DMS53 treated with DMSO at 0.1 percent for 48 hours (cell line): Measurements from ENCODE around the gene TTC8.
"Not testable (repeated sequence)": the region's sequence is repeated elsewhere in the genome, so short reads cannot be mapped to it uniquely, and the experiment has no call there.

ENCODE experiments used
- DNase-seq: peaks from one replicate; lab custom pipeline; 2025; ENCODE audit not compliant: unreplicated experiment; lab: John Stamatoyannopoulos, UW

Gene TTC8

GRCh38 chr14:88824314-88825077, at the start of gene TTC8:
TTC8 (plus strand) TSS chr14:88824651; CDS start chr14:88824708, 57 bp downstream.
- DNase-seq, result peak; percentile 77

DNA sequence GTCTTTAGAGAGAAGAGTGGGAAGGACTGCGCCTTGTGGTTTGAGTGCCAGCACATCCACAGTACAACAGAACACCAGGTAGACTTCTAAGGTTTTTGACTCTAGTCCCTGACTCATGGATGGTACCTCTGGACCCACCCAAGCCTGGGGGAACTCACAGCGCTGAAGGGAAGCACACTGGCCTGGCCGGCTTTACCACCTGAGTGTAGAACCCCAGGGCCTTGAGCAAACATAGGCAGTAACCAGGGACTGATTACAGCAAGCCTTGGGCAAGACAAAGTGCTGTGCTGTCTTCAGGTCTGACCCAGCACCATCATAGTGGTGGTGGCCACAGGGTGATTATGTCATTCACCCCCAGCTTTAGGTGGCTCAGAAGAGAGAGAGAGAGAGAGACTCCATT, 48.9 kb upstream of the TTC8 start:
- no peak for DNase-seq

GRCh38 chr14:88785911-88786310, 38.5 kb upstream of the TTC8 start:
- DNase-seq, result no peak

DNA sequence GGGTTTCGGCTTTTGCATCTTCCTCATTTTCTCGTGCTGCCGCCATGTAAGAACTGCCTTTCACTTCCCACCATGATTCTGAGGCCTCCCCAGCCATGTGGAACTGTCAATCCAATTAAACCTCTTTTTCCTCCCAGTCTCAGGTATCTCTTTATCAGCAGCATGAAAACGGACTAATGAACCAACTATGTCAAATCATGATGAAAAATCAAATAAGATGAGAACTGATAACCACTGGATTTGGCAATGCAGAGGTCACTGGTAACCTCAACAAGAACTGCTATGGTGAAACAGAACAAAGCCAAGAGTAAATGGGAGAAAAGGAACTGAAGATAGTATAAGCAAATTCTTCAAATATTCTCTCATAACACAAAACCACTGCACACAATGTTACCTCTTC, 37.7 kb upstream of the TTC8 start:
- no peak for DNase-seq

- DNase-seq, result not testable (repeated sequence)
Measured at GRCh38 chr14:88789573-88789972, 34.9 kb upstream of the TTC8 start.

- no peak for DNase-seq
Measured at GRCh38 chr14:88790501-88791251, 33.8 kb upstream of the TTC8 start.

GRCh38 chr14:88791252-88791621, 33.2 kb upstream of the TTC8 start:
- no peak for DNase-seq

DNA sequence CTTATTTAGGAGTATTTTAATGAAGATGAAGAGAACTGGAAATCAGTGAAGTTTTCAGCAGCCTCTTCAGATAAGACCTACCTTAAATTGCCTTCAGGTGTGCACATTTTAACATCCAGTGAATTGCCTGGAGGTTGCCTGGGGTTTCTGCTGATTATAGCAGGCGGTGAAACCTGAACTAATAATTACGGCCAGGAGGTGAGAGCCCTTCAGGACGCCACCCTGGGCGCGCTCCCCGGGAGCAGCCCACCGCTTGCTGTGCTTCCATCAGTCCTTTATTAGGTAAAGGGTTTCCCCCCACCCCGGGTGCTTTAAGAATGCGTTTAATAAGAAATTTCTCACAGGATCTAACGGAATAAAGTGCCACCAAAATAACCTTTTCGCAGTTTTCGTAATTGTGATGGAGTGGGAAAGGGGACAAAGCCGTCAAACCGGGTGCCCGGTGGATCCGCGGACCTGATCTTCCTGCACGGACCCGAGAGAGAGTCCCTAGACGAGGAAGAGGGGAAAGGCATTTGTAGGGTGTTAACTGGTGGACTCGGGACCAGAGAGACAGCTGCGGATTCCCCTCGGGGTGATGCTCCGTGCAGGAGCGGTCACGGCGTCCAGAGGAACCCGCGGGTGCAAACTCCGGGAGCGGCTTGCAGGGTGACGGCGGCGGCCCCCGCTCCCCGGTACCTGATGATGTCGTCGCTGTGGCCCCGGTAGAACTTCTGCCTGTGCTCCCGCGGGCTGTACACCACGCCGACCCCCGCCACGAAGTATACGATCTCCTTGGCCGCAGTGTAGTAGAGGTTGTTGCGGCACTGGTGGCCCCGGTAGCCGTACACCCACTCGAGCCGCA, 32.6 kb upstream of the TTC8 start:
- no peak for DNase-seq

- DNase-seq, result peak; percentile 53
Measured at GRCh38 chr14:88792473-88793258, 31.8 kb upstream of the TTC8 start, which contains the start of gene EML5. EML5 (minus strand) TSS chr14:88792953; CDS start chr14:88792503, 450 bp downstream.

GRCh38 chr14:88793259-88793625, 31.2 kb upstream of the TTC8 start:
- no peak for DNase-seq

- DNase-seq, result peak; percentile 5
Measured at GRCh38 chr14:88798156-88798555, 26.3 kb upstream of the TTC8 start.

DNA sequence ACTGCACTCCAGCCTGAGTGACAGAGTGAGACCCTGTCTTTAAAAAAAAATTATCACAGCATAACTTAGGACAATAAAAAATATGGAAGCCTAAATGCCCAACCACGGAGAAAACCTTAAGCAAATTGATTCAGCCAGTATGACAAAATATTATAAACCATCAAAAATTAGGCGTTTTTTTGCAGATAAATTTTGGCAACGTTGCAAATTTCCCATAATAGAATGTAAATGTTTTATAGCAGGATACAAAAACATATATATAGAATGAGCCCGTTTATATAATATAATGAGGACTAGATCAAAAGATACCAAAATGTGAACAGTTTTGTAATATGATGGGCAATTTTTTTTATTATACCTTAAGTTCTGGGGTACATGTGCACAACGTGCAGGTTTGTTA, 24.9 kb upstream of the TTC8 start:
- DNase-seq, result no peak

- no peak for DNase-seq
Measured at GRCh38 chr14:88802596-88802995, 21.9 kb upstream of the TTC8 start.

DNA sequence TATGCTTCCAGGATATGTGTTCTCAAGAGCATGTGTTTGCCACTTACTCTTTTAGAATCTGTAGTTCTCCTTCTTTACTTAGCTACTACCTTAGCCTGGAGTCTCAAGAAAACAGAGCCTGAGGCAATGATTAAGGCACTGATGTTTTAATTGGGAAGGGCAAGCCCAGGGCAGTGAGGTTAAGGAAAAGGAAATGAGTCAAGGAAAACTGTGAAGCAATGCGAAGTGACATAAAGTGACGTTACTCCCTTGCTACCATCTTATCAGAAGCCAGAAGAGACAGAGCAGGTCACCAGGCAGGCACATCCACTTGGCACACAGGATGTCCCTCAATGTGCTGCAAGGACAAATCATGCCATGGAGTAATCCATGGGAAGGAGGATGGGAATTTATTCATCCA, 20.4 kb upstream of the TTC8 start:
- no peak for DNase-seq

DNA sequence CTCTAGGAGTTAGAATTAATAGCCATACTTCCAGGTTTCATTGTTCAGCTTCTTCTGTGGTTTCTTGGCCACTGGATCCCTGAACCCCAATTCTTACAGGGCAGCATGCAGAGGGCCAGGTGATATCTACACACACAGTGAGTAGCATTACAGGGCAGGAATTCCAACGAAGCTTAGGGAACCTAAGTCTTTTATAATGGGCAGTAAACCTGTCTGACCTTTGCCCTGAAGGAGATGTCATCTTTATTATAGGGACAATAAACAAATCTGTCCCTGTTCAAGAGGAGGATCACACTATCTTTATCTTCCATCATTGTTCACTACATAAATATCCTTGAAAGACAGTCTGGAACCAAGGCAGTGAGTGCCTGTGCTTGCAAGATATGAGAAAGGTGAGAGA, 20.0 kb upstream of the TTC8 start:
- no peak for DNase-seq

GRCh38 chr14:88808359-88808758, 16.1 kb upstream of the TTC8 start:
- DNase-seq, result no peak

GRCh38 chr14:88815980-88816379, 8.5 kb upstream of the TTC8 start:
- no peak for DNase-seq

- DNase-seq, result no peak
Measured at GRCh38 chr14:88818018-88818417, 6.4 kb upstream of the TTC8 start.

GRCh38 chr14:88819674-88820073, 4.8 kb upstream of the TTC8 start:
- DNase-seq, result not testable (repeated sequence)

DNA sequence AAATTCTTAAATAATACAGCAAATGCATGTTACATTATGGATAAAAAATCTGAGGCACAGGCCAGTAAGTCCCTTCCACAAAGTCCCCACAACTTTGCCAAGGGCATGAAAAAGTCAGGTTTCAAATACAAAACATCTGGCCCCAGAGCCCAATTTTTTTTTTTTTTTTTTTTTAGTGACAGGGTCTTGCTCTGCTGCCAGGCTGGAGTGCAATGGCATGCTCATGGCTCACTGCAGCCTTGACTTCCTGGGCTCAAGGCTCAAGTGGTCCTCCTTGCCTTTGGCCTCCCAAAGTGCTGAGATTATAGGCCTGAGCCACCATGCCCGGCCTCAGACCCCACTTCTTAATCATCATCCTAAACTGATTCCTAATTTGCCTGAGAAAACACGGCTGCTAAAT, 3.1 kb upstream of the TTC8 start:
- DNase-seq, result no peak

GRCh38 chr14:88821888-88822287, 2.6 kb upstream of the TTC8 start:
- DNase-seq, result no peak
